Measurements from ENCODE around the gene CDC7. TPM values are rescaled to one million over a fixed set of nuclear protein-coding genes. Genes with fewer than 3 reads are reported as not detected.

CDC7 gene
- total RNA-seq, 1 donor from 2014 or later = 4.0 TPM

DNA sequence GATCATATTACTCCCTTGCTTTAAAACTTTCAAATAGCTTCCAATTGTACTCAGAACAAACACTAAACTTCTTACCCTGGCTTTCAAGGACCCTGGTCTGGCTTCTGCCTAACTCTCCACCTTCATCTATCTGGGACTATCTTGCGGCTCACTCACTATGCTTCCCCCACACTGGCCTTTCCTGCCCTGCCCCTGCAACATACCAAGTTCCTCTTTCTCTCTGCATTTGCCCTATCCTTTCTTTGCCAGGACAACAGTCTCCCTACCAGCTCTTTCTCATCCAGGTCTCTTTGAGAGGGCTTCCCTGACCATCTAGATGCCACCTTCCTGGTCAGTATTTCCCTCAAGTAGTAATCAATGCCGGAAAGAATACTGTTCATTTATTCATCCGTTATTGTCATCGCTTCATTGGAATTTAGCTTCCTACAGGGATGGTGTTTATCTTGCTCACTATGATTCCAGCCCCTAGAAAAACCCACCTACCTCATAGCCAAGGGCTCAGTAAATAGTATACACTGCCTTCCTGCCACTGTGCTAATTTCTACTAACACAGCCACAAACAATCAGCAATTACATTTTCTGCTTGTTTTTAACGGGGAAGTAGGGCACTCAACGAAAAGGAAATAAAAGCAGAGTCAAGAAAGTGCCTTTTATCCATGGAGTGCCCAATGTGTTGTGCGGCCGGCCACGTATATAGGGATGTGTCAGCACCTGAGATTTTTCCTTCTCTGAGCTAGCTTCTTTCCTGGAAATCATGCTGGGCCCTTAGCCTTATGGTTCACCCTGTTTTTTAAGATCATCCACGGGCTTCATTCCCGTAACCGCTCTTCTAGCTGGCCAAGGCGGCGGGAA is 521 bp upstream of the CDC7 start:
- H3K79me2 ChIP-seq (ENCODE audit: insufficient read depth, low read length) = peaks cover 22% of the 10 kb centered on the region
- no peaks in the 10 kb centered on the region for H3K27me3 Mint-ChIP-seq (ENCODE audit: low read depth, unreplicated experiment)
- H3K27ac Mint-ChIP-seq (ENCODE audit: unreplicated experiment) = no peak overlapping the region
- DNase-seq (ENCODE audit: low read depth) (no peak), FAIRE-seq (peak; percentile 59)
- peaks cover 5% of the 10 kb centered on the region for H3K4me1 Mint-ChIP-seq (ENCODE audit: low read depth, unreplicated experiment)
- no peak overlapping the region for H3K4me3 Mint-ChIP-seq (ENCODE audit: unreplicated experiment)
- H3K9ac ChIP-seq (ENCODE audit: low read length) = peak overlapping the region; percentile 91
- no peaks in the 10 kb centered on the region for H3K27me3 ChIP-seq (ENCODE audit: insufficient read depth, low read length)
- peaks cover 13% of the 10 kb centered on the region for H3K4me1 ChIP-seq (ENCODE audit: insufficient read depth, low read length)
- H3K36me3 ChIP-seq (ENCODE audit: insufficient read depth, low read length) = no peaks in the 10 kb centered on the region
- H3K9me3 ChIP-seq (ENCODE audit: insufficient read depth, low read depth, low read length) = no peaks in the 10 kb centered on the region
- TF ChIP-seq, protein P1, sequence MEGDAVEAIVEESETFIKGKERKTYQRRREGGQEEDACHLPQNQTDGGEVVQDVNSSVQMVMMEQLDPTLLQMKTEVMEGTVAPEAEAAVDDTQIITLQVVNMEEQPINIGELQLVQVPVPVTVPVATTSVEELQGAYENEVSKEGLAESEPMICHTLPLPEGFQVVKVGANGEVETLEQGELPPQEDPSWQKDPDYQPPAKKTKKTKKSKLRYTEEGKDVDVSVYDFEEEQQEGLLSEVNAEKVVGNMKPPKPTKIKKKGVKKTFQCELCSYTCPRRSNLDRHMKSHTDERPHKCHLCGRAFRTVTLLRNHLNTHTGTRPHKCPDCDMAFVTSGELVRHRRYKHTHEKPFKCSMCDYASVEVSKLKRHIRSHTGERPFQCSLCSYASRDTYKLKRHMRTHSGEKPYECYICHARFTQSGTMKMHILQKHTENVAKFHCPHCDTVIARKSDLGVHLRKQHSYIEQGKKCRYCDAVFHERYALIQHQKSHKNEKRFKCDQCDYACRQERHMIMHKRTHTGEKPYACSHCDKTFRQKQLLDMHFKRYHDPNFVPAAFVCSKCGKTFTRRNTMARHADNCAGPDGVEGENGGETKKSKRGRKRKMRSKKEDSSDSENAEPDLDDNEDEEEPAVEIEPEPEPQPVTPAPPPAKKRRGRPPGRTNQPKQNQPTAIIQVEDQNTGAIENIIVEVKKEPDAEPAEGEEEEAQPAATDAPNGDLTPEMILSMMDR (IDR thresholded peaks at IDR 0.05; ENCODE audit: insufficient read depth, low read depth, low read length) = no peak
- no peak for TF ChIP-seq EZH2 (IDR thresholded peaks at IDR 0.05; ENCODE audit: insufficient read depth, low read length)
- H3K27ac ChIP-seq (ENCODE audit: low read depth, low read length) = peak overlapping the region; percentile 95
- no peaks in the 10 kb centered on the region for H3K36me3 Mint-ChIP-seq (ENCODE audit: low read depth, unreplicated experiment)
- peak overlapping the region; percentile 82 for H3K4me3 ChIP-seq (ENCODE audit: insufficient read depth, low read depth, low read length)
- no peaks in the 10 kb centered on the region for H4K20me1 ChIP-seq (ENCODE audit: insufficient read depth, low read length)
- no peaks in the 10 kb centered on the region for H3K9me3 Mint-ChIP-seq (ENCODE audit: unreplicated experiment)
- peak overlapping the region; percentile 99 for H2AFZ ChIP-seq (ENCODE audit: low read depth, low read length)
- H3K4me2 ChIP-seq (ENCODE audit: low read length) = peak overlapping the region; percentile 94

DNA sequence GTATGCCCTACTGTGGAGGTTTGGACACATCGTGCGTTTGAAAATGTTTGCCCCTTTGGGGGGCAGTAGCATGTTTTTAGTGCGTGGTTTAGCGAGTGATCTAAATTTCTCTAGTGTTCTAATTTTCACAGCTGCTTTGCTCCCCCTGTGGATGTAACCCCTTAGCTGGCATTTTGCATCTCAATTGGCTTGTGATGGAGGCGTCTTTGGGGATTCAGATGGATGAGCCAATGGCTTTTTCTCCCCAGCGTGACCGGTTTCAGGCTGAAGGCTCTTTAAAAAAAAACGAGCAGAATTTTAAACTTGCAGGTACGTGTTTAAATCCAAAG is 836 bp downstream of the CDC7 start:
- Mint-ChIP-seq H3K27ac (ENCODE audit: unreplicated experiment) (no peak overlapping the region), H3K9me3 (ENCODE audit: unreplicated experiment) (no peaks in the 10 kb centered on the region), H3K4me3 (ENCODE audit: unreplicated experiment) (no peak overlapping the region), H3K27me3 (ENCODE audit: low read depth, unreplicated experiment) (no peaks in the 10 kb centered on the region), H3K4me1 (ENCODE audit: low read depth, unreplicated experiment) (peaks cover 5% of the 10 kb centered on the region), H3K36me3 (ENCODE audit: low read depth, unreplicated experiment) (no peaks in the 10 kb centered on the region)
- peak overlapping the region; percentile 91 for H3K9ac ChIP-seq (ENCODE audit: low read length)
- H3K36me3 ChIP-seq (ENCODE audit: insufficient read depth, low read length) = no peaks in the 10 kb centered on the region
- peaks cover 13% of the 10 kb centered on the region for H3K4me1 ChIP-seq (ENCODE audit: insufficient read depth, low read length)
- H4K20me1 ChIP-seq (ENCODE audit: insufficient read depth, low read length) = no peaks in the 10 kb centered on the region
- H3K27ac ChIP-seq (ENCODE audit: low read depth, low read length) = peak overlapping the region; percentile 95
- no peak for TF ChIP-seq EZH2 (IDR thresholded peaks at IDR 0.05; ENCODE audit: insufficient read depth, low read length)
- TF ChIP-seq, protein P1 (IDR thresholded peaks at IDR 0.05; ENCODE audit: insufficient read depth, low read depth, low read length) = no peak
- H3K79me2 ChIP-seq (ENCODE audit: insufficient read depth, low read length) = peaks cover 22% of the 10 kb centered on the region
- DNase-seq (ENCODE audit: low read depth) (peak; percentile 40), FAIRE-seq (peak; percentile 29)
- no peaks in the 10 kb centered on the region for H3K9me3 ChIP-seq (ENCODE audit: insufficient read depth, low read depth, low read length)
- H3K27me3 ChIP-seq (ENCODE audit: insufficient read depth, low read length) = no peaks in the 10 kb centered on the region
- H2AFZ ChIP-seq (ENCODE audit: low read depth, low read length) = peak overlapping the region; percentile 99
- H3K4me2 ChIP-seq (ENCODE audit: low read length) = peak overlapping the region; percentile 94
- H3K4me3 ChIP-seq (ENCODE audit: insufficient read depth, low read depth, low read length) = peak overlapping the region; percentile 82

All from astrocyte (in vitro differentiated cells and primary cell).